Measurements from ENCODE around the gene BHLHA9. TPM values are rescaled to one million over a fixed set of nuclear protein-coding genes. Genes with fewer than 3 reads are reported as not detected.
A peak's percentile ranks its signal among the peaks of the same experiment; 100 is the strongest.
"Not testable (repeated sequence)": the region's sequence is repeated elsewhere in the genome, so short reads cannot be mapped to it uniquely, and the experiment has no call there.

The BHLHA9 gene
- total RNA-seq, 2 donors from 2014 or later, result not detected

GRCh38 chr17:1300371-1300905 lies 30.2 kb downstream of the BHLHA9 start:
- H3K27me3 ChIP-seq (replicated peaks; ENCODE audit: insufficient read depth), result no peaks in the 10 kb centered on the region
- no peak overlapping the region for H3K27ac ChIP-seq
- ATAC-seq (ENCODE audit: insufficient number of reproducible peaks, low FRiP score, low read depth) (no peak), DNase-seq (ENCODE audit: low spot score) (no peak)
- TF ChIP-seq CTCF (IDR thresholded peaks at IDR 0.05), result no peak
- H3K4me3 ChIP-seq, result no peak overlapping the region
- H3K4me1 ChIP-seq (ENCODE audit: control insufficient read depth in 1 of 2, low read depth in 2 of 2), result peaks cover 10 to 15% of the 10 kb centered on the region in 2 donors
- peaks cover 4% of the 10 kb centered on the region for H3K36me3 ChIP-seq
- H3K9me3 ChIP-seq, result no peaks in the 10 kb centered on the region

GRCh38 chr17:1301546-1301945 lies 31.3 kb downstream of the BHLHA9 start:
- H3K27ac ChIP-seq, result no peak overlapping the region
- H3K36me3 ChIP-seq, result peaks cover 4% of the 10 kb centered on the region
- H3K27me3 ChIP-seq (replicated peaks; ENCODE audit: insufficient read depth), result no peaks in the 10 kb centered on the region
- no peaks in the 10 kb centered on the region for H3K9me3 ChIP-seq
- no peak for ATAC-seq (ENCODE audit: insufficient number of reproducible peaks, low FRiP score, low read depth)
- peaks cover 10 to 17% of the 10 kb centered on the region in 2 donors for H3K4me1 ChIP-seq (ENCODE audit: control insufficient read depth in 1 of 2, low read depth in 2 of 2)
- H3K4me3 ChIP-seq, result no peak overlapping the region
- no peak for DNase-seq (ENCODE audit: low spot score)
- no peak for TF ChIP-seq CTCF (IDR thresholded peaks at IDR 0.05)

- no peak for ATAC-seq (ENCODE audit: insufficient number of reproducible peaks, low FRiP score, low read depth)
- Histone ChIP-seq H3K4me1 (ENCODE audit: control insufficient read depth in 1 of 2, low read depth in 2 of 2) (peaks cover 10 to 17% of the 10 kb centered on the region in 2 donors), H3K36me3 (peaks cover 2% of the 10 kb centered on the region), H3K27ac (no peak overlapping the region), H3K4me3 (no peak overlapping the region), H3K9me3 (no peaks in the 10 kb centered on the region), H3K27me3 (replicated peaks; ENCODE audit: insufficient read depth) (no peaks in the 10 kb centered on the region)
- no peak for DNase-seq (ENCODE audit: low spot score)
- no peak for TF ChIP-seq CTCF (IDR thresholded peaks at IDR 0.05)
These were observed 32.5 kb downstream of the BHLHA9 start for GRCh38 chr17:1302761-1303160.

- Histone ChIP-seq H3K4me1 (ENCODE audit: control insufficient read depth in 1 of 2, low read depth in 2 of 2) (peaks cover 10 to 17% of the 10 kb centered on the region in 2 donors), H3K9me3 (no peaks in the 10 kb centered on the region), H3K36me3 (no peaks in the 10 kb centered on the region), H3K27me3 (replicated peaks; ENCODE audit: insufficient read depth) (no peaks in the 10 kb centered on the region), H3K4me3 (no peak overlapping the region), H3K27ac (peak overlapping the region; percentile 65 to 74)
- no peak for TF ChIP-seq CTCF (IDR thresholded peaks at IDR 0.05)
- no peak for ATAC-seq (ENCODE audit: insufficient number of reproducible peaks, low FRiP score, low read depth)
- no peak for DNase-seq (ENCODE audit: low spot score)
These were observed 34.3 kb downstream of the BHLHA9 start for GRCh38 chr17:1304522-1304921.

- no peaks in the 10 kb centered on the region for H3K27me3 ChIP-seq (replicated peaks; ENCODE audit: insufficient read depth)
- TF ChIP-seq CTCF (IDR thresholded peaks at IDR 0.05), result no peak
- no peak overlapping the region for H3K4me3 ChIP-seq
- H3K36me3 ChIP-seq, result no peaks in the 10 kb centered on the region
- H3K9me3 ChIP-seq, result no peaks in the 10 kb centered on the region
- ATAC-seq (ENCODE audit: insufficient number of reproducible peaks, low FRiP score, low read depth) (no peak), DNase-seq (ENCODE audit: low spot score) (no peak)
- H3K27ac ChIP-seq, result peak overlapping the region; percentile 65 to 74
- H3K4me1 ChIP-seq (ENCODE audit: control insufficient read depth in 1 of 2, low read depth in 2 of 2), result peaks cover 10 to 17% of the 10 kb centered on the region in 2 donors
These were observed 34.8 kb downstream of the BHLHA9 start for GRCh38 chr17:1304962-1305563.

- not testable (repeated sequence) for H3K27me3 ChIP-seq (replicated peaks; ENCODE audit: insufficient read depth); H3K36me3 ChIP-seq; ATAC-seq (ENCODE audit: insufficient number of reproducible peaks, low FRiP score, low read depth); H3K4me3 ChIP-seq; DNase-seq (ENCODE audit: low spot score); H3K9me3 ChIP-seq; H3K27ac ChIP-seq
- H3K4me1 ChIP-seq (ENCODE audit: control insufficient read depth in 1 of 2, low read depth in 2 of 2), result peaks cover 10 to 17% of the 10 kb centered on the region in 2 donors
These were observed 37.6 kb downstream of the BHLHA9 start for GRCh38 chr17:1307829-1308228.

Measured in thoracic aorta (tissue), 2 donors.